A549 (cell line): Measurements from ENCODE around the gene ACTRT2. TPM values are rescaled to one million over a fixed set of nuclear protein-coding genes. Genes with fewer than 3 reads are reported as not detected.

Experiments
- ATAC-seq, 2 experiments: fragments of 200-7000 bp in 1 of 2; fragments of >200 bp in 1 of 2; cut with Nextera tagmentation in 1 of 2; cut with Tn5 transposase in 1 of 2; 3 replicates each; pipeline versions ENCODE4 v1.8.0 to v1.9.1; 2018 to 2020; ENCODE audit warnings: mild to moderate bottlenecking in 1 of 2, moderate library complexity in 1 of 2
- CTCF ChIA-PET: fragments of 300-600 bp; sonication (Branson Sonifier 250); formaldehyde crosslinking; extraction: SDS; loops from one replicate; lab custom pipeline; 2021; ENCODE audit warnings: antibody characterized with exemption, inconsistent platforms; lab: Yijun Ruan, JAX
- POLR2A ChIA-PET: fragments of 350-600 bp; formaldehyde crosslinking; extraction: SDS; loops from one replicate; lab custom pipeline; 2021; ENCODE audit warnings: antibody characterized with exemption, inconsistent platforms; lab: Yijun Ruan, JAX
- DNase-seq, 2 experiments: peaks; one replicate each; pipeline versions ENCODE4 v3.0.0 to v3.0.0-alpha.2; 2011 to 2016; ENCODE audit warnings: low read depth in 1 of 2, low spot score in 1 of 2
- FAIRE-seq: peaks from 2 replicates; lab custom pipeline; 2011; peaks lifted over from hg19 to GRCh38; lab: Jason Lieb, UNC
- H3K27ac ChIP-seq, 2 experiments: fragments of >200 bp; sonication (Bioruptor Twin); formaldehyde crosslinking; 3 replicates each; pipeline ENCODE4 v1.5.1; 2016 to 2017
- H3K4me1 ChIP-seq: fragments of >200 bp; sonication (Bioruptor Twin); formaldehyde crosslinking; 3 replicates; pipeline ENCODE4 v1.6.1; 2016
- H3K4me2 ChIP-seq: fragments of >200 bp; sonication (Bioruptor Twin); formaldehyde crosslinking; 3 replicates; pipeline ENCODE4 v1.6.1; 2016
- H3K4me3 ChIP-seq: fragments of >200 bp; sonication (Bioruptor Twin); formaldehyde crosslinking; 3 replicates; pipeline ENCODE4 v1.5.1; 2016
- H3K9me3 ChIP-seq: fragments of >200 bp; sonication (Bioruptor Twin); formaldehyde crosslinking; 3 replicates; pipeline ENCODE4 v1.6.1; 2016
- BHLHE40 ChIP-seq: IDR thresholded peaks from 2 replicates; pipeline ENCODE4 v1.6.1; 2012; ENCODE audit warnings: low read depth, low read length, inconsistent platforms
- CBX2 ChIP-seq: fragments of 200-600 bp; sonication (generic); IDR thresholded peaks from 2 replicates; pipeline ENCODE4 v1.6.1; 2016; ENCODE audit warnings: low read depth, mild to moderate bottlenecking, borderline replicate concordance
- CHD2 ChIP-seq: fragments of 150-350 bp; IDR thresholded peaks from 2 replicates; pipeline ENCODE4 v1.6.1; 2014; ENCODE audit warnings: low read length; ENCODE audit not compliant: partially characterized antibody
- EP300 ChIP-seq, 2 experiments: fragments of >200 bp; sonication (Bioruptor Twin); formaldehyde crosslinking; IDR thresholded peaks; 2 replicates in 1 of 2; 3 replicates in 1 of 2; pipeline ENCODE4 v1.6.1; 2016 to 2017
- ESRRA ChIP-seq: fragments of 150-350 bp; IDR thresholded peaks from 2 replicates; pipeline ENCODE4 v1.6.1; 2014; ENCODE audit warnings: mild to moderate bottlenecking, low read length, borderline replicate concordance
- FOSB ChIP-seq: fragments of 250-450 bp; sonication (Bioruptor Pico); IDR thresholded peaks from 2 replicates; pipeline ENCODE4 v1.5.0; 2020; ENCODE audit warnings: mild to moderate bottlenecking, moderate library complexity
- GATA3 ChIP-seq: IDR thresholded peaks from 2 replicates; pipeline ENCODE4 v1.6.1; 2012; ENCODE audit warnings: borderline replicate concordance
- HDAC2 ChIP-seq: fragments of 200-600 bp; sonication (generic); IDR thresholded peaks from 2 replicates; pipeline ENCODE4 v1.6.1; 2016
- HOXA7 ChIP-seq: fragments of 250-450 bp; sonication (Bioruptor Pico); IDR thresholded peaks from 2 replicates; pipeline ENCODE4 v1.5.0; 2020; ENCODE audit warnings: mild to moderate bottlenecking, moderate library complexity
- HOXB13 ChIP-seq: fragments of 250-450 bp; sonication (Bioruptor Pico); IDR thresholded peaks from 2 replicates; pipeline ENCODE4 v1.5.0; 2020; ENCODE audit warnings: low read depth, mild to moderate bottlenecking, moderate library complexity
- JUN ChIP-seq, 2 experiments: fragments of >200 bp; sonication (Bioruptor Twin); formaldehyde crosslinking; IDR thresholded peaks; 2 replicates in 1 of 2; 3 replicates in 1 of 2; pipeline ENCODE4 v1.6.1; 2016 to 2017
- JUNB ChIP-seq: fragments of >200 bp; sonication (Bioruptor Twin); formaldehyde crosslinking; IDR thresholded peaks from 2 replicates; pipeline ENCODE4 v1.6.1; 2016
- KDM1A ChIP-seq: fragments of 200-600 bp; sonication (generic); IDR thresholded peaks from 2 replicates; pipeline ENCODE4 v1.6.1; 2016; ENCODE audit warnings: low read depth, mild to moderate bottlenecking
- KDM5A ChIP-seq: fragments of 200-600 bp; sonication (generic); IDR thresholded peaks from 2 replicates; pipeline ENCODE4 v1.6.1; 2016; ENCODE audit warnings: antibody characterized with exemption, mild to moderate bottlenecking
- NFE2L2 ChIP-seq: fragments of 150-350 bp; conservative IDR thresholded peaks from 2 replicates; pipeline ENCODE4 v1.6.1; 2014; ENCODE audit warnings: low read length
- PHF8 ChIP-seq: fragments of 200-600 bp; sonication (generic); IDR thresholded peaks from 2 replicates; pipeline ENCODE4 v1.6.1; 2016; ENCODE audit warnings: low read depth, mild to moderate bottlenecking, antibody characterized with exemption, moderate library complexity, borderline replicate concordance
- RAD21 ChIP-seq, 2 experiments: fragments of >200 bp in 1 of 2; sonication (Bioruptor Twin) in 1 of 2; formaldehyde crosslinking in 1 of 2; IDR thresholded peaks in 1 of 2; conservative IDR thresholded peaks in 1 of 2; 2 replicates in 1 of 2; 3 replicates in 1 of 2; pipeline ENCODE4 v1.6.1; 2012 to 2018; ENCODE audit warnings: inconsistent platforms in 1 of 2
- RARB ChIP-seq: fragments of 250-450 bp; sonication (Bioruptor Pico); IDR thresholded peaks from 2 replicates; pipeline ENCODE4 v1.8.0; 2021; ENCODE audit warnings: mild to moderate bottlenecking, moderate library complexity
- RCOR1 ChIP-seq: fragments of 150-350 bp; IDR thresholded peaks from 2 replicates; pipeline ENCODE4 v1.6.1; 2014; ENCODE audit warnings: antibody characterized with exemption, low read length, low read depth
- RFX5 ChIP-seq: fragments of 450-650 bp; IDR thresholded peaks from 2 replicates; pipeline ENCODE4 v1.7.1; 2014; ENCODE audit warnings: antibody characterized with exemption, mild to moderate bottlenecking, moderate library complexity
- RNF2 ChIP-seq: fragments of 200-600 bp; sonication (generic); IDR thresholded peaks from 2 replicates; pipeline ENCODE4 v1.6.1; 2016; ENCODE audit warnings: low read depth, mild to moderate bottlenecking, antibody characterized with exemption, moderate library complexity, borderline replicate concordance
- SREBF2 ChIP-seq: fragments of 450-650 bp; IDR thresholded peaks from 2 replicates; pipeline ENCODE4 v1.6.1; 2014; ENCODE audit warnings: mild to moderate bottlenecking, moderate library complexity
- TP53 ChIP-seq: fragments of 250-450 bp; sonication (Bioruptor Pico); IDR thresholded peaks from 2 replicates; pipeline ENCODE4 v1.5.0; 2021; ENCODE audit warnings: mild to moderate bottlenecking, moderate library complexity
- WGBS: methylation state at CpG from one replicate; pipeline ENCODE4 v1.1.6; 2017; ENCODE audit errors: missing lambda C conversion rate; 5-methylcytosine and 5-hydroxymethylcytosine counted together
- polyA plus RNA-seq, 4 experiments: library from polyadenylated mRNA; depleted of rRNA in 3 of 4; stranded (reverse); fragments of >200 nt; fragmentation: RNase III in 1 of 4; extraction: RNeasy Plus Mini Kit Qiagen cat#74134 plus additional on column Dnase treatment in 1 of 4; gene quantifications; 2 replicates in 3 of 4; 3 replicates in 1 of 4; pipeline ENCODE4 v1.2.3, GENCODE V29; 2011 to 2017
- TF ChIP-seq, protein P1 (sequence below): IDR thresholded peaks from 2 replicates; pipeline ENCODE4 v1.6.1; 2012
- TF ChIP-seq, protein P2 (sequence below): fragments of 450-650 bp; IDR thresholded peaks from 2 replicates; pipeline ENCODE4 v1.6.1; 2014; ENCODE audit warnings: antibody characterized with exemption
- TF ChIP-seq, protein P3 (sequence below): fragments of 250-450 bp; sonication (Bioruptor Pico); IDR thresholded peaks from 2 replicates; pipeline ENCODE4 v1.5.0; 2021; ENCODE audit warnings: mild to moderate bottlenecking, moderate library complexity, borderline replicate concordance
- TF ChIP-seq, protein P4 (sequence below): fragments of >200 bp; sonication (Bioruptor Twin); formaldehyde crosslinking; IDR thresholded peaks from 3 replicates; pipeline ENCODE4 v1.5.1; 2016
- TF ChIP-seq, protein P5 (sequence below): fragments of >200 bp; sonication (Bioruptor Twin); formaldehyde crosslinking; IDR thresholded peaks from 2 replicates; pipeline ENCODE4 v1.6.1; 2016

The ACTRT2 gene
- polyA plus RNA-seq, 2 of the 4 experiments (the other 2 are of a cell fraction), result not detected

DNA sequence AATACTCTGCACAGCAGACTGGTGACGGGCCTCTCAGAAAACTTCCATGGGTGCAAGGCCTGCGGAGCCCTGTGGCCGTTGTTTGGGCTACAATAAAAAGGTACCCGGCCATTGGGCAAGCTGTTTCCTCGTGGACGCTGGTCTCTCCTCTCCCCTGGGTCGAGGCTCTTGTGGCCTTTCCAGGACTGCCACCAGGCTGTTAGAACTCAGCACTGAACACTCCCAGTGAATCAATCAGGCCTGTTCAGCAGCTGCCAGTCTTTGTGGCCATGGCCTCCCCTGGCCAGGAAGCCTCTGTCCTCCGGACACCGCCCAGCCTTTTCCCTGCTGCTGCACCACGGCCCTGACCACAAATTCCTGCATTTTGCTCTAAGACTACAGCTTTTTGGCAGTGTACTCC is 33.0 kb upstream of the ACTRT2 start:
- ATAC-seq, result no peak
- TF ChIP-seq, protein P1, sequence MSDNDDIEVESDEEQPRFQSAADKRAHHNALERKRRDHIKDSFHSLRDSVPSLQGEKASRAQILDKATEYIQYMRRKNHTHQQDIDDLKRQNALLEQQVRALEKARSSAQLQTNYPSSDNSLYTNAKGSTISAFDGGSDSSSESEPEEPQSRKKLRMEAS, result no peak
- TF ChIP-seq ESRRA (no peak), GATA3 (no peak), HDAC2 (no peak), RARB (no peak), CBX2 (no peak), BHLHE40 (no peak), JUN (IDR thresholded peaks at IDR 0.05) (no peak), RFX5 (no peak), HOXB13 (CRISPR knock-in tag) (no peak), PHF8 (no peak), SREBF2 (no peak)
- TF ChIP-seq, all 56 proteins: peak for 0
- Histone ChIP-seq H3K4me3 (no peak overlapping the region), H3K9me3 (no peaks in the 10 kb centered on the region), H3K27ac (no peak overlapping the region), H3K4me2 (no peak overlapping the region), H3K4me1 (no peaks in the 10 kb centered on the region)
- DNase-seq (no peak), FAIRE-seq (no peak)
- CTCF ChIA-PET, result no interaction called here
- POLR2A ChIA-PET, result no interaction called here
- 32% methylated on average over 6 of the region's 10 CpGs for WGBS

DNA sequence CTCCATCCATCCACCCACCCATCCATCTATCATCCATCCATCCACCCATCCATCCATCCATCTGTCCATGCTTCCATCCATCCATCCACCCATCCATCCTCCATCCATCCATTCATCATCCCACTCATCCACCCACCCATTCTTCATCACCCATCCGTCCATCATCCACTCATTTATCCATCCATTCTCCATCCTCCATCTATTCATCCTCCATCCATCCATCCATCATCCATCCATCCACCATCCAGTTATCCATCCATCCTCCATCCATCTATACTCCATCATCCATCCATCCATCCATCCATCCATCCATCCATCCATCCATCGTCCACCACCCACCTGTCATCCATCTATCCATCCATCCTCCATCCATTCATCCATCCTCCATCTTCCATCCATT is 32.1 kb upstream of the ACTRT2 start:
- WGBS, result 0% methylated on average over 2 of the region's 2 CpGs
- no peaks in the 10 kb centered on the region for H3K4me1 ChIP-seq
- CTCF ChIA-PET, result no interaction called here
- FAIRE-seq, result no peak
- DNase-seq, result no peak
- H3K4me3 ChIP-seq, result no peak overlapping the region
- no peak overlapping the region for H3K27ac ChIP-seq
- POLR2A ChIA-PET, result no interaction called here
- no peak for ATAC-seq
- H3K4me2 ChIP-seq, result no peak overlapping the region
- TF ChIP-seq, protein P2, sequence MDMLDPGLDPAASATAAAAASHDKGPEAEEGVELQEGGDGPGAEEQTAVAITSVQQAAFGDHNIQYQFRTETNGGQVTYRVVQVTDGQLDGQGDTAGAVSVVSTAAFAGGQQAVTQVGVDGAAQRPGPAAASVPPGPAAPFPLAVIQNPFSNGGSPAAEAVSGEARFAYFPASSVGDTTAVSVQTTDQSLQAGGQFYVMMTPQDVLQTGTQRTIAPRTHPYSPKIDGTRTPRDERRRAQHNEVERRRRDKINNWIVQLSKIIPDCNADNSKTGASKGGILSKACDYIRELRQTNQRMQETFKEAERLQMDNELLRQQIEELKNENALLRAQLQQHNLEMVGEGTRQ, result no peak
- TF ChIP-seq KDM1A (no peak), EP300 (IDR thresholded peaks at IDR 0.05) (no peak), KDM5A (no peak), RAD21 (conservative IDR thresholded peaks at IDR 0.05 in 1 of 2, IDR thresholded peaks at IDR 0.05 in 1 of 2) (no peak), JUNB (no peak), CHD2 (no peak), RCOR1 (no peak), RARB (no peak)
- no peaks in the 10 kb centered on the region for H3K9me3 ChIP-seq

DNA sequence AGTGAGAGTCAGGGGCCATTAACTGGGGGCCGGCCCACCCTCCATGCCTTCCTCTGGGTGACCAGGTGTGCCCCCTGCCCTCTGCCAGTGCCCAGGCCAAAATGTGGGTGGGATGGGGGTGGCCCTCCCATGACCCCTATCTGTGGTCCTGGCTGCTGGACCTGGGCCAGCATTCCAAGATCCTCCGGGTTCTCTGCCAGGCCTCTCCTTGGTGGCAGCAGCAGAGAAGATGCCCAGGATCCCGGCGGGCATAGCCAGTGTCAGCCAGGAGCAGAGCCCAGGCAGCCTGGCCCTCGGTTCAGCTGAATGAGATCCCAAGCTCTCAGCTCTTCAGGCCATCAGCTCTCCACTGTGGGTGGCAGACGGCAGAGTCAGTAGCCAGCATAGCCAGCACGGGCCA is 31.3 kb upstream of the ACTRT2 start:
- TF ChIP-seq HOXA7 (CRISPR knock-in tag), result no peak
- TF ChIP-seq, protein P3, sequence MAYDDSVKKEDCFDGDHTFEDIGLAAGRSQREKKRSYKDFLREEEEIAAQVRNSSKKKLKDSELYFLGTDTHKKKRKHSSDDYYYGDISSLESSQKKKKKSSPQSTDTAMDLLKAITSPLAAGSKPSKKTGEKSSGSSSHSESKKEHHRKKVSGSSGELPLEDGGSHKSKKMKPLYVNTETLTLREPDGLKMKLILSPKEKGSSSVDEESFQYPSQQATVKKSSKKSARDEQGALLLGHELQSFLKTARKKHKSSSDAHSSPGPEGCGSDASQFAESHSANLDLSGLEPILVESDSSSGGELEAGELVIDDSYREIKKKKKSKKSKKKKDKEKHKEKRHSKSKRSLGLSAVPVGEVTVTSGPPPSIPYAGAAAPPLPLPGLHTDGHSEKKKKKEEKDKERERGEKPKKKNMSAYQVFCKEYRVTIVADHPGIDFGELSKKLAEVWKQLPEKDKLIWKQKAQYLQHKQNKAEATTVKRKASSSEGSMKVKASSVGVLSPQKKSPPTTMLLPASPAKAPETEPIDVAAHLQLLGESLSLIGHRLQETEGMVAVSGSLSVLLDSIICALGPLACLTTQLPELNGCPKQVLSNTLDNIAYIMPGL (CRISPR knock-in tag), result no peak
- TF ChIP-seq KDM1A, result no peak
- TF ChIP-seq HOXB13 (CRISPR knock-in tag), result no peak
- no peak for TF ChIP-seq ESRRA
- TF ChIP-seq RARB, result no peak
- no peak for TF ChIP-seq NFE2L2
- no peak for TF ChIP-seq TP53 (CRISPR knock-in tag)
- no peak for TF ChIP-seq RNF2
- no peak for TF ChIP-seq FOSB (CRISPR knock-in tag)
- no peak for TF ChIP-seq HDAC2
- TF ChIP-seq, protein P4, sequence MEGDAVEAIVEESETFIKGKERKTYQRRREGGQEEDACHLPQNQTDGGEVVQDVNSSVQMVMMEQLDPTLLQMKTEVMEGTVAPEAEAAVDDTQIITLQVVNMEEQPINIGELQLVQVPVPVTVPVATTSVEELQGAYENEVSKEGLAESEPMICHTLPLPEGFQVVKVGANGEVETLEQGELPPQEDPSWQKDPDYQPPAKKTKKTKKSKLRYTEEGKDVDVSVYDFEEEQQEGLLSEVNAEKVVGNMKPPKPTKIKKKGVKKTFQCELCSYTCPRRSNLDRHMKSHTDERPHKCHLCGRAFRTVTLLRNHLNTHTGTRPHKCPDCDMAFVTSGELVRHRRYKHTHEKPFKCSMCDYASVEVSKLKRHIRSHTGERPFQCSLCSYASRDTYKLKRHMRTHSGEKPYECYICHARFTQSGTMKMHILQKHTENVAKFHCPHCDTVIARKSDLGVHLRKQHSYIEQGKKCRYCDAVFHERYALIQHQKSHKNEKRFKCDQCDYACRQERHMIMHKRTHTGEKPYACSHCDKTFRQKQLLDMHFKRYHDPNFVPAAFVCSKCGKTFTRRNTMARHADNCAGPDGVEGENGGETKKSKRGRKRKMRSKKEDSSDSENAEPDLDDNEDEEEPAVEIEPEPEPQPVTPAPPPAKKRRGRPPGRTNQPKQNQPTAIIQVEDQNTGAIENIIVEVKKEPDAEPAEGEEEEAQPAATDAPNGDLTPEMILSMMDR, result no peak
- TF ChIP-seq, protein P5, sequence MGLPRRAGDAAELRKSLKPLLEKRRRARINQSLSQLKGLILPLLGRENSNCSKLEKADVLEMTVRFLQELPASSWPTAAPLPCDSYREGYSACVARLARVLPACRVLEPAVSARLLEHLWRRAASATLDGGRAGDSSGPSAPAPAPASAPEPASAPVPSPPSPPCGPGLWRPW, result no peak
- no peak for TF ChIP-seq EP300 (IDR thresholded peaks at IDR 0.05)
- TF ChIP-seq CHD2, result no peak
- Histone ChIP-seq H3K9me3 (no peaks in the 10 kb centered on the region), H3K27ac (no peak overlapping the region), H3K4me1 (no peaks in the 10 kb centered on the region), H3K4me3 (no peak overlapping the region), H3K4me2 (no peak overlapping the region)
- no peak for FAIRE-seq
- WGBS, result no CpG with 5 or more reads among the region's 7 CpGs
- DNase-seq, result no peak
- ChIA-PET CTCF (no interaction called here), POLR2A (no interaction called here)
- ATAC-seq, result no peak
